NK-92 (cell line): Measurements from ENCODE around the gene GTF3C2.

ENCODE experiments used
- DNase-seq: peaks from one replicate; lab custom pipeline; 2025; ENCODE audit not compliant: unreplicated experiment; lab: John Stamatoyannopoulos, UW

Gene GTF3C2

DNA sequence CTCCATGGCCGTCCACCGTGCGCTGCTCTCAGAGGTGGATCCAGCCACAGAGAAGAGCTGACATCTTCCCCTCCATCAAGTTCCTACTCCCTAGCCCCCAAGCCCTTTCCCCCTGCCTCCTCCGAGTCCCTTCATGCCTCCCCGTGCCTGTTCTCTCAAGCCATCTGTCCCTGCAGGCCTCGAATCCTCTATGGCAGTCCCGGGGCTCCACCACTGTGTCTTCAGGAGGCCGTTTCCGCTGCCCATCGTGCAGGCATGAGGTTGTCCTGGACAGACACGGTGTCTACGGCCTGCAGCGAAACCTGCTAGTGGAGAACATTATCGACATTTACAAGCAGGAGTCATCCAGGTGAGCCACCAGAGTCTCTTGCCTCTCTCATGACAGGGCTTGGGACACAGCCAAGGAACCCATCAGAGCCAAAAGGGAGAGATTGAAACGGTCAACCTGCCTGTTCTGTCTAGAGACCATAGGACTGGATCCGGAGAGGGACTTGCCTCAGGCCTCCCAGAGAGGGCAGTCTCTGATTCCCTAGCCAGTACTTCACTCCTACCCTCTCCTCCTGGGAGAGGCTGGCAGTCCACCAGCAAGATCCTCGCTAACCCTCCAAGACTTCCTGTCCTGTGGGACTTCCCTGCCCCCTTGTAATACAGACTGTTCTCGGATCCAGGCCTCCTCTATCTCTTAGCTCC, 58.0 kb downstream of the GTF3C2 start:
- no peak for DNase-seq

GRCh38 chr2:27297195-27297594, 59.4 kb downstream of the GTF3C2 start:
- DNase-seq = no peak

DNA sequence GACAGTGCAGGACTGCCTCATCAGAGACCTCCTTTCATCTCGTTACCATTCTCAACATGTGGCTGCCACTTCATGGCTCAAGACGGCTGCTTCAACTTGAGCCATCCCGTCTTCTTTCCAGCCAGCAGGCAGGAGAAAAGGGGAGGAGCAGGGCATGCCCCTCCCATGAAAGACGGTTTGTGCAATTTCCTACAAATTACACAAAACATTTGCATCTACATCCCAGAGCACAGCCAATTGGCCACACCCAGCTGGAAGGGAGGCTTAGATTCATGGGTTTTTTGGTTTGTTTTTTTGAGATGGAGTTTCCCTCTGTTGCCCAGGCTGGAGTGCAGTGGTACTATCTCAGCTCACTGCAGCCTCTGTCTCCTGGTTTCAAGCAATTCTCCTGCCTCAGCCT, 60.1 kb downstream of the GTF3C2 start:
- no peak for DNase-seq

DNA sequence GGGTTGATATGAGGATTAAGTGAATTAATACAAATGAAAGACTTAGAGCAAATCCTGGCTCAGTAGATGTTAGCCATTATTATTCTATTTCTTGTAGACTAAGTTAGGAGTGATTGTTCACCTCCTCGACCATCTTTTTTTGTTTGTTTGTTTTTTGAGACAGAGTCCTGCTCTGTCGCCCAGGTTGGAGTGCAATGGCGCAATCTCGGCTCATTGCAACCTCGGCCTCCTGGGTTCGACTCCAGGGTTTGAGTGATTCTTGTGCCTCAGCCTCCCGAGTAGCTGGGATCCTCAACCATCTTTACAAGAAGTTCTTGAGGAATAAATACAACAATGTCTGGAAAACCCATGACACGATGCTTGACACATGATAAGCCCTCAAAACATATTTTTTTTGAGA, 61.6 kb downstream of the GTF3C2 start:
- DNase-seq = no peak

DNA sequence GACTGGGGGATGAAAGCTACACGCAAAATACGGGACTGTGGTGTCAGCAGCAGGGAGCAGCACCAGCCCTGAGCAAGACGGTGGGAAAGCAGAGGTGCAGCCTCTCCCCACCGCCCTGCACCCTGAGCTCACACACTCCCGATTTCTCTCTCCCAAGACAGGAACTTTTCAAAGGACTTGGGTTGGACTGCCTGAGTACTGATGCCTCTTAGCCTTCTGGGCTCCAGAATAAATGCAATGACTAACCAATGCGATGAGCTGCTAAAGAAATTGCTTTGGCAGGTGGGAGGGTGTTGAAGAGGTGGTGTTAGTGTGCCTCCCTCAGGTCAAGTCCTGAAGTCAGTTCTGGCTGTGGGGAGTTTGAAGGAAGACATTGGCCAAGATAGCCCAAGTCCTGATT, 64.7 kb downstream of the GTF3C2 start:
- no peak for DNase-seq

GRCh38 chr2:27290549-27290948, 66.0 kb downstream of the GTF3C2 start:
- DNase-seq = no peak

DNA sequence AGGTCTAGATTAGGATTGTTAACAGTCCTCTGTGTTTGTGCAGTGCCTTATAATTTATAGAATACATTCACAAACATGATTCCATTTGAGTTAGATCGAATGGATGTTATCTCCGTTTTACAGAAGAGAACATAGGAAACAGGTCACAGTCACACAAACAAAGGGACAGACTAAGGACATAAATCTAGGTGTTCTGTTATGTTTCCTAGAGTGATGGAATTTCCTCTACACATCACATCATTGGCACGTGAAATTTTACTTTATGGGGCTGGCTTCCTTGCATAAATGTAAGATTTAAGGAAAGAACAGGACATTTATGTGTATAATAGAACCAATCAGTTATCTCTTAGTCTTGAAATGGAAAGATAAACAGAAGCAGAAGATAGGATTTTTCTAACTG, 68.0 kb downstream of the GTF3C2 start:
- DNase-seq = no peak

- DNase-seq = no peak
Measured at GRCh38 chr2:27285481-27285880, 71.1 kb downstream of the GTF3C2 start.

DNA sequence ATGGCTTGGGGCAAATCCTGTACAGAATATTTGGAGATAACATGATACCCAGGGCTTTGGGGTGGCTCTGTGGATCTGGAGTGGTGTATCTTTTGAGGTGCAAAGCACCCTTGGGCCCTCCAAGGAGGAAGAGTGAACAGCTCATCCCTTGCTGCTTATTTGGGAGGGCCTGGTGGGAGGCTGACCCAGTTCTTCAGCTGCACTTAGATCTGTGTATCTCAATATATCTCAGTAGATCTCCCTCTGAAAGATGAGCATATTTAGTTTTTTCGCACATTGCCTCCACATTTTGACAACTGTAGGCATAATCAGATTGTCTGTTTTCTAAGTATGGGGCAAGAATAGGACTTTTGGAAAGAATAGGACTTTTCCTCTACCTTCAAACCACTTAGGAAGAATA, 71.6 kb downstream of the GTF3C2 start:
- no peak for DNase-seq

DNA sequence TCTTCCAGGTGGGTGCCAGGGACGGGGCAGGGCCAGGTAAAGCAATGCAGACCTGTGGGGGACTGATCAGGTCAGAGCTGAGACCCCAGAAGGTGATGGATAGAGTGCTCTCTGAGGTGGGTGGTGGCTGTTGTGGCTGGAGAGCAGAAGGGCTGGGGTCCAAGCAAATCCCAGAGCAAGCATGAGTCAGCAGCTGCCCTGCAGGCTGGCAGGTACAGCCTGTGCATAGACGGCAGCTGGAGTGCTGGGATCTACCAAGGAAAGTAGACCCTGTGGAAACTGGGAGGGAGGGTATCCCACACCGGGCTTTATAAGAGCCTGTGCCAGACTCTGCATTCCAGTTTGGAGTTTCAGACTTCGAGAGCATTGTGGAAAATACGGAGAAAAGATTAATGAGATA, 73.7 kb downstream of the GTF3C2 start:
- no peak for DNase-seq

GRCh38 chr2:27281855-27282559, 74.6 kb downstream of the GTF3C2 start, which contains the start of gene TRIM54:
TSS of gene TRIM54 (plus strand) at chr2:27282429. CDS start at chr2:27282732, 303 bp downstream.
- DNase-seq = no peak

GRCh38 chr2:27281442-27281841, 75.1 kb downstream of the GTF3C2 start:
- DNase-seq = no peak

DNA sequence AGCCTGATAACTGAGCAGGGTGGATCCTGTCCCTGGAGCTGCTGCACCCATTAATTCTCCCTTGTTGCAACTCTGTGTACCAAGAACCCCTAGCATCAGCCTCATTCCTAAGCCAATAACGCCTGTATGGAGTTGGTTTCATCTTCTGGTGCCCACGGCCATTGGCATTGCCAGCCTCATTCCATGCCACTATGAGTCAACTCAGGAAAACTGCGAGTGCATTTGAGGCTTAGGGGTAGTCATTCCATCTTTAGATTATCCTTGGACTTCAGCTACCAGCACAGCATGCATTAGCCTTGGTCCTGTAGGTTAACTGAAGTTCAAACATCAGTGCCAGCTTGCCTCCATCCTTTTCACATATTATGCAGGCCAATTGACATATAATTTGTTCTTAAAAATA, 75.7 kb downstream of the GTF3C2 start:
- DNase-seq = no peak

DNA sequence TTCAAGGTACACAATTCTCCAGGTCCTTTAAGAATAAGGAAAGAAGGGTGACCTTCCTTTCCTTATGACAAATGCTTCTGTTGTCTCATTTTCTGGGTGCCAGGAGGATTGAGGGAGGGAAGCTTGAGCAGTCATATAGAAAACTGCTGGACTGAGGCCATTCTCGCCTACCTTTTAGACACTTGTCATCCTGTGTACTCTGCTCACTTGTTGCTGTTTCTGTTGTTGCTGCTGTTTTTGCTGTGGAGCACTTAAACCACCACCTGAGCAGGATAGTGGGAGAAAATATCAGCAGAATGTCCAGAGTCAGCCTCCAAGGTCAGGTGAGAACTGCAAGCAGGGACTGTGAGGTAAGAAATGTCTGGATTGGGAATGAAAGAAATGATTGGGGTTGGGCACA, 78.6 kb downstream of the GTF3C2 start:
- DNase-seq = no peak
